ENCODE measurements around the gene AKT2. TPM values are rescaled to one million over a fixed set of nuclear protein-coding genes. Genes with fewer than 3 reads are reported as not detected.

AKT2 gene
- total RNA-seq, 2 donors from 2014 or later = 46.2 to 96.2 TPM

DNA sequence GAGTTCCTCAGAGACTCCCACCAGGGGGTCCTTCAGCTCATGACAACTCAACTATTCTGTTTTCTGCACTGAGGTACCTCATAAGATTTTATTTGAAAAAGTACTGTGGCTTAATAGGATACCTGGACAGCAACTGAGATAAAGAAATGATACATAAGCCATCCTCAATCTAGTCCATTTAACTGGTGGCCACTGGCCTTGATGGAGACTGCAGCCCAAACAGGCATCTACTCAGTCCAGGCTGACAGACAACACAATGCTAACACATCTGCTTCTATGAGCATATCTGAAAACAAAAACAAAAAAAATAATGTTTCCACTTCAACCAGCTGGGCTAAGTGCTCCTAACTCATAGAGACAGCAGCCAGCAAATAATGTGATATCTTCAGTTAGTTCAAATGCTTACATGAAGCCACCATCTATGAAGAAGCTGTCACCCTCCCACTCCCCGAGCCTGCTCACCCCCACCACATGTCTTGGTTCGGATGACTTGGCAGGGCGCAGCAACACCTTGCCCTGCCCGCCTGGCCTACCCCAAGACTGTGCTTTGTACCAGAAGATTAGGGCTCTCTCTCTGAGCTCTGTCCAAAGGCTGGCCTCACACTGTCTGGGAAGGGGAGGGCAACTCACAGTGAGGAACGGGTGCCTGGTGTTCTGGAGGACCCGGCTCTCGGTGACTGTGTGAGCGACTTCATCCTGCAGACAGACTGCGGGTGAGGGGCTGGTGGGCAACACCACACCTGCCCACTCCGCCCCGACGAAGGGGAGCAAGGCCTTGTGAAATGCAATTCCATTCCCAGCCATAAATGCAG lies 45.5 kb downstream of the AKT2 start:
- intact Hi-C loops (cut with DNase I) = no loop called here
- H3K27ac ChIP-seq = no peak overlapping the region
- H3K4me1 ChIP-seq = no peaks in the 10 kb centered on the region
- H3K27me3 ChIP-seq = no peaks in the 10 kb centered on the region
- ATAC-seq (no peak), DNase-seq (no peak)
- 94 to 95% methylated on average over 10 to 12 of the region's 12 CpGs for WGBS, 2 donors
- H3K9me3 ChIP-seq = no peaks in the 10 kb centered on the region
- TF ChIP-seq, protein P1, sequence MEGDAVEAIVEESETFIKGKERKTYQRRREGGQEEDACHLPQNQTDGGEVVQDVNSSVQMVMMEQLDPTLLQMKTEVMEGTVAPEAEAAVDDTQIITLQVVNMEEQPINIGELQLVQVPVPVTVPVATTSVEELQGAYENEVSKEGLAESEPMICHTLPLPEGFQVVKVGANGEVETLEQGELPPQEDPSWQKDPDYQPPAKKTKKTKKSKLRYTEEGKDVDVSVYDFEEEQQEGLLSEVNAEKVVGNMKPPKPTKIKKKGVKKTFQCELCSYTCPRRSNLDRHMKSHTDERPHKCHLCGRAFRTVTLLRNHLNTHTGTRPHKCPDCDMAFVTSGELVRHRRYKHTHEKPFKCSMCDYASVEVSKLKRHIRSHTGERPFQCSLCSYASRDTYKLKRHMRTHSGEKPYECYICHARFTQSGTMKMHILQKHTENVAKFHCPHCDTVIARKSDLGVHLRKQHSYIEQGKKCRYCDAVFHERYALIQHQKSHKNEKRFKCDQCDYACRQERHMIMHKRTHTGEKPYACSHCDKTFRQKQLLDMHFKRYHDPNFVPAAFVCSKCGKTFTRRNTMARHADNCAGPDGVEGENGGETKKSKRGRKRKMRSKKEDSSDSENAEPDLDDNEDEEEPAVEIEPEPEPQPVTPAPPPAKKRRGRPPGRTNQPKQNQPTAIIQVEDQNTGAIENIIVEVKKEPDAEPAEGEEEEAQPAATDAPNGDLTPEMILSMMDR (IDR thresholded peaks at IDR 0.05) = no peak
- H3K36me3 ChIP-seq (replicated peaks in 1 of 2; ENCODE audit: insufficient read depth in 1 of 2, low read depth in 2 of 2) = peaks cover 17 to 22% of the 10 kb centered on the region in 2 donors
- H3K4me3 ChIP-seq = no peak overlapping the region

DNA sequence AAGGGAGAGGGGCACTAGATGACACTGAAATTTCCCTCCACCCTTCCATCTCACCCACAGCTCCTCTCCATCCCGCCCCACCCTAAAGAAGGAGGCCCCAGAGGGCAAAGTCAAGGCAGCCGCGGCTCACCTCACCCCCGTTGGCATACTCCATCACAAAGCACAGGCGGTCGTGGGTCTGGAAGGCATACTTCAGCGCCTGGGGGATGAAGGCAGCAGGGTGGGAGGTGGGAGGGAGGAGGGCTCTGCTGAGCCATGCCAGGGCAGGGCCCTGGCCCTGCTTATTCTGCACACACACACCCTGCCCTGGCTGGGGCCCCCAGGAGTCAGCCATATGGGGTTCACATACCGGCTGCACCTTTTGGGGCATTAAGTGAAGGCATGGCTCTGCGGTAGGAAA lies 46.4 kb downstream of the AKT2 start:
- intact Hi-C loops (cut with DNase I) = no loop called here

DNA sequence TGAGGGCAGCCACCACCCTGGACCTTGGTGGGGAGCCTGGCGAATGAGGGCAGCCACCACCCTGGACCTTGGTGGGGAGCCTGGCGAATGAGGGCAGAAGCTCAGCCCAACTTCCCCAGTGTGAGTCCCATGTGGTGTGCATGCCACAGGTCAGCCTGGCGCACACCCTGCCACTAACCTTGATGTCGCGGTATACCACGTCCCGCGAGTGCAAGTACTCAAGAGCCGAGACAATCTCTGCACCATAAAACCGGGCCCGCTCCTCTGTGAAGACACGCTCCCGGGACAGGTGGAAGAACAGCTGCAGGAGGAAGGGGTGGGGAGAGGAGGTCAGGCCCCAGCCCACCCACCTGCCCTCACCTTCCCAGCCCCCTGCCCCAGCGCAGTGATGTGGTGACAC lies 47.4 kb downstream of the AKT2 start:
- Histone ChIP-seq H3K4me3 (no peak overlapping the region), H3K27ac (no peak overlapping the region), H3K36me3 (replicated peaks in 1 of 2; ENCODE audit: insufficient read depth in 1 of 2, low read depth in 2 of 2) (peaks cover 17 to 22% of the 10 kb centered on the region in 2 donors), H3K27me3 (no peaks in the 10 kb centered on the region), H3K4me1 (no peaks in the 10 kb centered on the region), H3K9me3 (no peaks in the 10 kb centered on the region)
- ATAC-seq (no peak), DNase-seq (no peak)
- intact Hi-C loops (cut with DNase I) = no loop called here
- 92 to 96% methylated on average over 12 to 13 of the region's 14 CpGs for WGBS, 2 donors
- TF ChIP-seq POLR2A (IDR thresholded peaks at IDR 0.05) = no peak
- TF ChIP-seq, protein P1 (IDR thresholded peaks at IDR 0.05) = no peak

More for the DNA sequence above, 46.4 kb downstream of the AKT2 start:
- Histone ChIP-seq H3K4me3 (no peak overlapping the region), H3K4me1 (no peaks in the 10 kb centered on the region), H3K27ac (no peak overlapping the region), H3K27me3 (no peaks in the 10 kb centered on the region), H3K9me3 (no peaks in the 10 kb centered on the region), H3K36me3 (replicated peaks in 1 of 2; ENCODE audit: insufficient read depth in 1 of 2, low read depth in 2 of 2) (peaks cover 17 to 22% of the 10 kb centered on the region in 2 donors)
- no peak for DNase-seq
- TF ChIP-seq POLR2A (IDR thresholded peaks at IDR 0.05) = no peak
- TF ChIP-seq, protein P1 (IDR thresholded peaks at IDR 0.05) = no peak
- WGBS, 2 donors = 90 to 93% methylated on average over 3 to 9 of the region's 9 CpGs
- no peak for ATAC-seq

DNA sequence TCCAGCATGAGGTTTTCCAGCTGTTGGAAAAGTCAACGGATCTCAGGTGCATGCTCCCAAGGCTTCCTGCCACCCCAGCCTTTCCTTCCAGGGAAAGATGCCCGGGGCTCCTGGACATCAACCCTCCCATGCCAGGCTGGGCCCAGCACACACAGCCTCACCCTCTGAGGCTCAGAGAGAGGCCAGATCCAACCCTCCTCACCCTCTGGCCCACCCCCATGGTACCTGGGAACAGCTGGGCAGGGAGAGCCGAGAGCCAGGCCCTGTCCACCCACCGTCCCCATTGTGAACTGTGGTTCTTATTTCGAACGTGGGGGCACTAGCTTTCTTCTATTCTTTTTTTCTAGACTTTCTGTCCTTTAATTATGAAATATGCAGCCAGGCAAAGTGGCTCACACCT lies 48.8 kb downstream of the AKT2 start:
- Histone ChIP-seq H3K36me3 (replicated peaks in 1 of 2; ENCODE audit: insufficient read depth in 1 of 2, low read depth in 2 of 2) (peaks cover 17 to 22% of the 10 kb centered on the region in 2 donors), H3K27ac (no peak overlapping the region), H3K4me3 (no peak overlapping the region), H3K27me3 (no peaks in the 10 kb centered on the region), H3K9me3 (no peaks in the 10 kb centered on the region), H3K4me1 (no peaks in the 10 kb centered on the region)
- ATAC-seq (no peak), DNase-seq (no peak)
- WGBS, 2 donors = 95% methylated on average over 5 to 6 of the region's 6 CpGs
- TF ChIP-seq, protein P1 (IDR thresholded peaks at IDR 0.05) = no peak
- TF ChIP-seq POLR2A (IDR thresholded peaks at IDR 0.05) = no peak
- intact Hi-C loops (cut with DNase I) = no loop called here

DNA sequence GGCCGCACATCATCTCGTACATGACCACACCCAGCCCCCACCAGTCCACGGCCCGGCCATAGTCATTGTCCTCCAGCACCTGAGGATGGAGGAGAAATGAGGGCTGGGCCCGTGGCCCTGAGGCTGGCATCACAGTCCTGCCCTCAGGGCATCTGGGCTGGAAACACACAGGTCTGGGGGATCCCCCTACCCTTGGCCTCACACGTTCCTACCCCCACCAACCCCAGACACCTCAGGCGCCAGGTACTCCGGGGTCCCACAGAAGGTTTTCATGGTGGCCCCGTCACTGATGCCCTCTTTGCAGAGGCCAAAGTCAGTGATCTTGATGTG lies 49.2 kb downstream of the AKT2 start:
- intact Hi-C loops (cut with DNase I) = no loop called here
- WGBS, 2 donors = 93 to 100% methylated on average over 6 to 8 of the region's 9 CpGs
- peaks cover 17 to 22% of the 10 kb centered on the region in 2 donors for H3K36me3 ChIP-seq (replicated peaks in 1 of 2; ENCODE audit: insufficient read depth in 1 of 2, low read depth in 2 of 2)

More for the DNA sequence above, 49.2 kb downstream of the AKT2 start:
- Histone ChIP-seq H3K27me3 (no peaks in the 10 kb centered on the region), H3K9me3 (no peaks in the 10 kb centered on the region), H3K27ac (no peak overlapping the region), H3K4me3 (no peak overlapping the region), H3K4me1 (no peaks in the 10 kb centered on the region)
- no peak for TF ChIP-seq POLR2A (IDR thresholded peaks at IDR 0.05)
- TF ChIP-seq, protein P1 (IDR thresholded peaks at IDR 0.05) = no peak
- DNase-seq = no peak
- ATAC-seq = no peak

Measured in body of pancreas (tissue), 4 donors.